ENCODE results near the gene PIP5K1C.
A peak's percentile ranks its signal among the peaks of the same experiment; 100 is the strongest.

PIP5K1C gene

DNA sequence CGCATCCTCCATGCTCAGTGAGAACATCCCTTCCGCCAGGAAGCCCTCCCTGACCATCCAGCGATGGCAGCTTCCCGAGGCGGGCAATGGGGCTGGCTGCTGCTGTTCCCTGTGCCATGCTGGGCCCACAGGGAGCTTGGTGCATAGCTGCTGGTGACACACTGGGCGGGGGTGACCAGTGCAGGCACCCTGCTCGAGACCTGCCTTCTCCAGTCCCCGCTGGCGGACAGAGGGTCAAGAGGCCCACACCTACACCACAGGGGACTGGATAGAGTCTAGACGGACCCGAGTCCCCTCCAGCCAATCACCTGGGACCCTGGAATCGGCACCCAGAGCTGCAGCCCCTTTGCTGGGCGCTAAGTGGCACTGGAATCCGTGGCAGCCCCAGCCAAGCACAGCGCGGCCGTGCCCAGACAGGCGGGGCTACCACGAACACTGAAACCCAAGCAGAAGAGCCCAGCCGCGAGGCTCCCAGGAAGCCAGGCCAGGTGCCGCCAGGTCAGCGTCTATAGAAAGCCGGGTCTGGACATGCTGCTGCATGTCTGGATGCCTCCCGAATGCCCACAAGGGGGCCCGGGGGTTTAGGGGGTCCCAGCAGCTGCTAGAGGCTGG is 84.6 kb downstream of the PIP5K1C start:
- FAIRE-seq = no peak
- DNase-seq (ENCODE audit: extremely low spot score, insufficient read length, low read depth) = no peak

DNA sequence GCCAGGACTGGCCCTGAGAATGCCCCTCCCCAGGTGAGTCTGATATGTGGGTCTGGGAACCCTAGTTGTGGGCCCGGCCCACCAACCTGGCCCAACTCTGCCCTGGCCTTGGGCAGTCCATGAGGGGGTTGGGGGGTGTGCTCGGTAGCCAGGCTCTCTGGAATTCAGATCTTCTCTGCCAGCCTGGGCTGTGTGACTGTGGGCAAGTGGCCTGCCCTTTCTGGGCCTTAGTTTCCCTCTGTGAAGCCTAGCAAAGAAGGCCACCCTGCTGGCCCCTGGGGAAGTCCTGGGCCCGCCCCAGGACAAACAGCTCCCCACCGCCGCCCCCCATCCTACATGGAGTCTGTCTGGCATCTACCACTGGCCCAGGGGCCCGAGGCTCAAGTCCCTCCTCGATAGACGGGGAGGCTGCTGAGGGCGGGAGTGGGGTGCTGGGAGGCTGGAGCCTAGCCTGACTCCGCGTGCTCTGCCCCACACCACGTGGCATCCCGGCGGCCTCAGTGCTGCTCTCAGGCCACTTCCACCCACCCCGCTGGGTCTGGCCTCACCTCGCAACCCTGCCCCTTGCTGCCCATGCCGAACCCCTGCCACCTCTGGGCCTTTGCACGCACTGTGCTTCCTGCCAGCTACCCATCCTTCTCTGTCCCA is 85.3 kb downstream of the PIP5K1C start:
- no peak for FAIRE-seq

DNA sequence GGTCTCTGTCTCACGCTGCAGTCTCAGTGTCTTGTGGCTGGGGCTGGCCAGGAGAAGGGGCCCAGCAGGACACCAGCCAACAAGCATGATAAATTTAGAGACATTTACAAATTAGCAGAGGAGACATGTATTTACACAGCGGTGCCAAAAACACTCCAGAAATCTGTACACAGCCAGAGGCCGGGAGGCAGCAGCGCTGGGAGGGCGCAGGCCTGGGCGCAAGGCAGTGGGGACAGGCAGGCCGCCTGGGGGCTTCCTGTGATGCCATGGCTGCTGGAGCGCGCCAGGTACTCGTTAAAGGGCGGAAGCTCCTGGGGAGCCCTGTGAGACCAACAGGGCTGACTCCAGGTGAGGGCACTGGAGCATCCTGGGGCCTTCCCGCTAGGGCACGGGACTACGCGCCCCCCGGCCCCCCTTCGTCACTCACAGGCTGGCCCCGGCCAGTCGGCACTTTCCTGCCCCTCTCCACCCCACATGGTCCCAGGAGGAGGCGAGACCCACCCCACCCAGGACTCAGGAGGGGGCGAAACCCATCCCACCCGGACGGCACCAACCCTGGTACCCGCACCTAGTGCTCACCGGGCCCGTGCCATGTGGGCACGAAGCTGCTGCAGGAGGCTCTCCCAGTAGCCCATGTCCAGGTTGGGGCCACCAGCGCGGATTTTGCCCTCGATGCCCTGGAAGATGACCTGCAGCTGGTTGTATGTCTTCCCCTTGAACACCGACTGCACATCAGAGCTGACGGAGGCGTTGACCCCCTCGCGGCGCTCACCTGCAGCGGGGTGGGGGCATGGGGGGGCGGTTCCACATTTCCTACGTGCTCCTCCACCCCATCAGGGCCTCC is 86.2 kb downstream of the PIP5K1C start:
- DNase-seq (ENCODE audit: extremely low spot score, insufficient read length, low read depth) (no peak), FAIRE-seq (no peak)

More for the DNA sequence above, 85.3 kb downstream of the PIP5K1C start:
- no peak for DNase-seq (ENCODE audit: extremely low spot score, insufficient read length, low read depth)

DNA sequence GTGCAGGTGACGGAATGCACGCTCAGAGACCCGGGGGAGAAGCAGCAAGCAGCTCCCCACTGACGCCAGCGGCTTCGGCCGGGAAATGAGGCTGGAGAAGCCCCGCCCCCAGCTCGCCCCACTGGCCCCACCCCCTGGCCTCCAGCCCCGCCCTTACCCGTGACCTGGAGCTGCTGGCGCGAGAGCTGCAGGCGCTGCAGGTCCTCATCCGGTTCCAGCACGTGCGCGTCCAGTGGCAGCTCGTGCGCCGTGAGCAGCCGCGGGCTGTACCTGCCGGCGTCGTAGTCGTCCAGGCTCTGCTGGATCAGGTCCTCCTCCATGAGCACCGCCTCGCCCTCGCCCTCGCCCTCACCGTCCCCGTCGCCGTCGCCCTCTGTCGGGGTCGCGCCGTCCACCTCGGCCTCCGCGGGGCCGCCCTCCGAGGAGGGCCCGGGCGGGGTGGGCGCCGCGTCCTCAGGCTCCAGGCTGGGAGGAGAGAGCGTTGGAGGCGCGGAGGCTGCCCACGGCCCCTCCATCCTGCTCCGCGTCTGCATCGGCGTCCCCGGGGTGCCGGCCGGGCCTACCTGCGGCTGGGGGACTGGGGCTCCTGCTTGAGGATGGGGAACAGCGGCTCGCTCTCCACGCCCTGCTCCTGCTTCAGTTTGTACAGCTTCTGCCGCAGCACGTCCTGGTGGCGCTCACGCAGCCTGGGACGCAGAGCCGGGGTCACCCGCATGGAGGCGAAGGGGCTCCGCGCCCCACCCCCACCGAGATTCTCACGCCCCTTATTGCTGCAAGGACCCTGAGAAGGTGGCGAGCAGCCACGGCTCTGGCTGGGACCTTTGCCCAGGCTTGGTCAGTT is 87.1 kb downstream of the PIP5K1C start:
- DNase-seq (ENCODE audit: extremely low spot score, insufficient read length, low read depth) = no peak

DNA sequence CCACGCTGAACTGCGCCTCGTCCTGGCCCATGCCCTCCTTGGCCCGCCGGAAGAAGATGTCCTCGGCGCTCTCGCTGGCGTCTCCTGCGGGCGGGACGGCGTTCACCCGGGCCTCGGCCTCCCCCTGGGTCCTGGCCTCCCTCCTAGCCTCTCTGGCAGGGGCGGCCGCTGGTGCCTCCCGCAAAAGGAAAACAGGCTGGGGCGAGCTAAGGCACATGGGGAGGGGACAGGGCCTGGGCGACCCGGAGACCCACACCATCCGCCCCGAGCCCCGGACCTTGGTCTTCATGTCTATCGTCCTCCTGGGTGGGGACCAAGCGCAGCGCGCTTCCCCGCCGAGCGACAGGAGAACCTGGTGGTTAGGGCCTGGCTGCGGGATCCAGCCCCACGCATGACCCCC is 87.9 kb downstream of the PIP5K1C start:
- DNase-seq (ENCODE audit: extremely low spot score, insufficient read length, low read depth) (no peak), FAIRE-seq (no peak)

More for the DNA sequence above, 87.1 kb downstream of the PIP5K1C start:
- FAIRE-seq = no peak

DNA sequence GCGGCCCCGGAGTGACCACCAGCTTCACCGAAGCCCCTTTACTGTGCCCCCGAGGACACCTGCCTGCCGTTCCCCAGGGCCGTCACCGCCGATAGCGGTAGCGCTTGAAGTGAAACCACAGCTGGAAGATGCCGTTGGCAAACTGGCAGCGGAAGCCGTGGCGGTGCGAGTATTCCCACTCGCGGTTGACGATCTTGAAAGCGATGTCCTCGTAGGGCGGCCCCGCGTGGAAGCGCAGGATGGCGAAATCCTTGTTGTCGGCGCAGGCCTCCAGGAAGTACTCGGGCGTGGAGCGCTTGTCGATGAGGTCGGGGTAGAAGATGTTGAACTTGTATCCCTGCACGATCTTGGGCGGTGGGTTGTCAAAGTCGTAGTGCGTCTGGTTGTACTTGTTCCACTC is 88.4 kb downstream of the PIP5K1C start:
- DNase-seq (ENCODE audit: extremely low spot score, insufficient read length, low read depth) (no peak), FAIRE-seq (no peak)

DNA sequence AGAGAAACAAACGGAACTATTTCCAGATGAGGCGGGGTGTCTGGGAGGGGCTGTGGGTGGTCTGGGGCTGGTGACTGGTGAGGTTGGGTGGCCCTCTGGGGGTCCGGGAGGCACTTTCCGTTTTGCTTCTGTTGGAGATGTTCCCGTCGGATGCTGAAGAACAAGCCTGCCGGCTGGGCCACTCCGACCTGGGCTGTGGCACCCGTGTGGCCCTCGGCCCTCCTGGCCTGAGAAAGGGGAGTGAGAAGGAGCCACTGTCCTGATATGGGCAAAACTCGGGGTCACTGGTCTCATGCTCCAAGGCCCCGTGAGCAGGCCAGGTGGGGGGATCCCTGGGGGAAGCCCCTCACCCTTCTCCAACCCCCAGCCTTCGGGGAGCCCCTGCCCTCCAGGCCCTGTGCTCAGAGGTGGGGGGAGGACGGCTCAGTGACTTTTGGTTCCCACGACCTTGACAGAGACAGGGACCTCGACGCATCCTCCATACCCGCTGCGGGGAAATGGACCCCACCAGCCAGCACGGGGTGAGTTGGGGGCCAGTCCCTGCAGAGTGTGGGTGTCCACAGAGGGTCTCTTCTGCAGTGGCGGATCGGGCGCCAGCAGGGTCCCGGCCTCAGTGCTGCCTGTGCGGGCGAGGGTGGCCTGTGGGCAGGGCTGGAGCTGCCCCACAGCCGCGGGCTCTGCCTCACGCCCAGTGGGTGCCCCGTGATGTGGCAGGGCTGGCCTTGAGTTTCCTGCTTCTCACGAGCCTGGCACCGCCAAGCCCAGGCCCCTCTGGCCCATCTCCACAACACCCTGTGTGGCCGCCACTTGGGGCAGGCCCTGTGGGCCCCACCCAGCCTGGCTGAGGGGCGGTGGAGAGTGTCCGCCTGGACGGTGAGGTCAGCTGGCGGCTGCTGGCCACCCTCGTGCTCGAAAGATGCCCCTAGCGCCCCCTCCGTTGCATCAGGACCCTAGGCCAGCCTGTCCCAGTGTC is 89.2 kb downstream of the PIP5K1C start:
- DNase-seq (ENCODE audit: extremely low spot score, insufficient read length, low read depth) = no peak
- FAIRE-seq = no peak

DNA sequence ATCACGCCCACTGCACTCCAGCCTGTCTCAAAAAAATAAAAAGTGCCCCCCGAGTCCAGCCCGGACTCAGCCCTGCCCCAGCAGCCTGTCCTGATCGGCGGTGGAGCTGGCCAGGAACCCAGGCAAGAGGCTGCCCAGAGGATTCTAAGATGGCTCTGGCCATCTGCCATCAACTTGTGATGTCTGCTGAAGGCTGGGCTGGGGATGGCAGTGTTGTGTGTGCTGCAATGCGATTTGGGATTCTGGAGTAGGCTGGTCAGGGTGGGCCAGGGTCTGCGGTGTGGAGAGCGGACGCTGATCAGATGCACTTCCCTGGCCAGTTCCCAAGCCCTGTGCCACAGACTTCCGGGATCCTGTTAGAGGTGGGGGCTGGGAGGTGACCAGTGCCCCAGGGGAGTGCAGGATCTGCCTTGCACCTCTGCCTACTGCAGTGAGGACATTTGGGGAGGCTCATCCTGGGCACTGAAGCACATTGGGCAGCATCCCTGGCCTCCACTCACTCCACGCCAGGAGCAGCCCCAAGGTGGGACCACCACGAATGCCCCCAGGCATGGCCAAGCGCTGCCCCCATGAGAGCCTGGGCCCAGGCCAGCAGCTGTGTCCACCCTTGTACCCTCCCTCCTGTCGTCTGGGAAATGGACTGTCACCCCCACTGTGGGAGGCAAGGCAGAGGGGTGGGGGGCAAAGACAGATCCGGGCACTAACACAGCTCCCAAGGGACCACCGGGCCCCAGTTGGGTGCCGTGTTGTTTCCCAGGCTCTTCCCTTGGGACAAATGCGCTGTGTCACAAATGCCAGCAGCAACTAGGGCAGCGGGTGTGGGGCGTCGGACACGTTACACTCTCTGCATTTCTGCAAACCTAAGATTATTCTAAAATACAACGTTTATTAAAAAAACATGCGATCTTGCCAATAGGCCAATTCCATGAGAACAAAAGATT is 90.2 kb downstream of the PIP5K1C start:
- FAIRE-seq (no peak), DNase-seq (ENCODE audit: extremely low spot score, insufficient read length, low read depth) (no peak)

DNA sequence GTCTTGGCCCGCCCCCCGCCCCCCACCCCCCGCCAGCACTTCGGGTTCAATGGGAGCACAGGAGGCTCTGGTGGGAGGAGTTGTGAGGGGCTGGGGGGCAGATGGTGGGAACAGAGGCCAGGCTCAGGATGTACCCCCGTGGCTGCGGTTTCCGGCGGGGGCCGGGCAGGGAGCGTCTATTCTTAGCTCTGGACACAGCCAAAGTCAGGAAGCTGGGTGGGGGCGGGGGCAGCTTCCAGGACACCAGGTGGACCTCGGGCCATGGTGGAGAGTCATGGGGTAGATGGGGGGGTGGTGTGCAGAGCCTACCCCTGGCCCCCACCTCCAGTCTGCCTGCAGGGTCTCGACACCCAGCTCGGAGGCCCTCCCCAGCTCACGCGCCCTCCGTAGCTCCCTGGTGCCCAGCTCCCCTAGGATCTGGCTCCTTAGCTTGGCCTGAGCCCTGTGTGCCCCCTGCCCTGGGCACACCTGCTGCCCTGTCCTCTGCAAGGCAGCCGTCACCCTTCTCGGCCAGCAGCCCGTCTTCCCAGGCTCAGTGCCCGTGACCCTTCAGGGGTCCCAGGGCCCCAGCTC is 91.4 kb downstream of the PIP5K1C start:
- DNase-seq (ENCODE audit: extremely low spot score, insufficient read length, low read depth) (no peak), FAIRE-seq (no peak)

DNA sequence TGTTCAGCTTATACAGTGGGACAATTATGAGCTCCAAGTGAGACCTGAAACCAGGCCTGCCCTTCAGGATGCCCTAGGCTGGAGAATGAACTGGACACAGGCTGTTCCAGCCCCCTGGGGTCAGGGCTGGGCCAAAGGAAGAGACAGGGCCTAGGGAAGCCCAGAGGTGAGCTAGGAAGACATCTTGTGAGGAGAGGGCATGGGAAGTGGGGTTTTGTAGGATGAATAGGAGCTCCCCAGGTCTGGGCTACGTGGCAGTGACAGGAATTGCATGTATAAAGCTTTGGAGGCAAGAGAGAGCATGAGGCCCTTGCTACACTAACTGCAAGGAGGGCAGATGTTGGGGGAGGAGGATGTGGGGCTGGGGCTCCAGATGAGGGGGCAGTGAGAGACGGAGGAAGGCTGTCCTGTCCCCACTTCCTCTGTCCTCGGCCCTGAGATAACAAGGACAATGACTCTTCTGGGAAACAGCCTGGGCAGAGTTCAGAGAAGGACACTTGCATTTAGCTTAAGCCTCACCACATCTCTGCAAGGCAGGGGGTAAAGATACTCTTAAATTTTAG is 92.1 kb downstream of the PIP5K1C start:
- no peak for FAIRE-seq
- DNase-seq (ENCODE audit: extremely low spot score, insufficient read length, low read depth) = no peak

DNA sequence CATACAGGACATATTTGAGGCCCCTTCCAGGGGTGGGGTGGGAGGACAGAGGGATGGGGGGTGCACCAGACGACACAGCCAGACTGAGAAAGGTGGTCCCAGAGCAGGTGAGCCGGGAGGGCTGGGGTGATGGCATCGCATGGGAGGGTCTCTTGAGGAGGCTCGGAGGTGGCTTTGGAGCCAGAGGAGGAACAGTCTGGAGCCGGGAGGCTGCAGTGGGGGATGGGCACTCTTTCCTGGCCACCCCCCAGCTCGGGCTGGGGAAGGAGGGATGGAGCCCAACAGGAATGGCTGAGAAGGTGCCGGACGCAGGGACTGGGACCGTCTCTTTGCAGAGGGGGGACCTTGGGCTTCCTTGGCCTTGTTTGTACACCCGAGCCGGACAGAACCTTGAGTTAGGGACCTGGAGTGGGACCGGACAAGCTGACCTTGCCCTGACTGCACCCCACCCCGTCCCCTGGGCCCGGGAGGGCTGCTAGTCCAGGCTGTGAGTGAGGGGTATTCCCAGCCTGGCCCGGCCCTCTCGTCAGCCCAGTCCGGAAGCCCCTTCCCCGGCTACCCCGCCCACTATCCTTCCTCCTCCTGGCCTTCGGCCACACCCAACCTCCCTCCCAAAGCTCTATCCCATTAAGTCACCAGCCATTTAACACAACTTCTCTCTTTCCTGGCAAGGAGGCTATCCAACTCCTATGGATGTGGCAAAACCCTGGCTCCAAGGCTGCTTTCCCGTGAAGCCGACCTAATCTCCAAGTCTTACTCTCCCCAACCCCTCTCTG is 92.8 kb downstream of the PIP5K1C start:
- DNase-seq (ENCODE audit: extremely low spot score, insufficient read length, low read depth) (no peak), FAIRE-seq (no peak)

DNA sequence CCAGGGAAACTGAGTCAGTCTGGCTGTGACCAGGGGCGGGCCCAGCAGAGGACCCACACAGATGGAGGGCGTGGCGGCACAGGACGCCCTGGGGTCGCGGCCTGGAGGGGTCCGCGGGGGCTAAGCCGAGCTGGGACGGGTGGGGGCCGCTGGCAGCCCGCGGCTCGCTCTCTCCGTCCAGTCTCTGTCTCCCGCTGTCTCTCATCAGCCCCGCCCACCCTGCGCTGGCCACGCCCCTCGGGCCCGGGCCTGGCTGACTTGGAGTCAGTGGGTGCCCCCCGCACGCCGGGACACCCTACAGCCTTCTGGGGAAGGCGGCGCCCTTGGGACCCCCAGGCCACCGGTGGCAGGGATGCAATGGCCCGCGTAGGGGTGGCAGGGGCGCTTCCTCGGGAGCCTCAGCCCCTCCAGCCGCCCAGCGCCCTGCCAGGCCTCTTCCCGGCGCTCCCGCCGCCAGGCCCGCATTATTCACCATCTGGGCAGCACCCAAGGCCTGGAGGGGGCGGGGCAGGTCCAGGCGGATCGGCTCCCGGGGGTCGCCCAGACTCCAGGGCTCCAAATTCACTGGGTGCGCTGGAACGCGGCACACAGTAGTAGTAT is 93.5 kb downstream of the PIP5K1C start, which contains the start of gene TBXA2R:
TBXA2R (minus strand) TSS at position 186 of the 600 bp plus-strand sequence. CDS start 6,241 bp downstream, outside the sequence.
- FAIRE-seq (no peak), DNase-seq (ENCODE audit: extremely low spot score, insufficient read length, low read depth) (no peak)

DNA sequence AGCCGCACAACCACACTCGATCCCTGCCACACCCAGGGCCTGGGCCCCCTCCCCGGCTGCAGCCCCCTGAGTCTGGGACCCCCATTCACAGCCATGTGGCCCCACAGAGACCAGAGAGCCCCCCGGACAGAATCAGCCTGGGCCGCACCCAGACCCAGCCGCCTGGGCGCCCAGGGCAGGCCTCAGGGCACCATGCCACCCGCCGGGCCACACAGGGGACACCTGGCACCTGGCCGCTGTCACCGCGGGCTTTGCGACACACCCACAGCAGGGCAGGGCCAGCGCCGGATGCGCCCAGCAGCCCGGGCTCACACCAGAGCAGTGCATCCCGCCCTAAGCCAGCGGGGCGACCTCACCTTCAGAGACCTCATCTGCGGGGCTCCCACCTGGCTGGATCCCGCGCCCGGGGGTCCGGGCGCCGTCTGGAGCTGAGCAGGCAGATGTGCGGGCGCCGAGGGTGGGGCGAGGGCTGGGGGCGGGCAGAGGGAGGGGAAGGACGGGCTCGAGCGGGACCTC is 94.0 kb downstream of the PIP5K1C start:
- FAIRE-seq = no peak

DNA sequence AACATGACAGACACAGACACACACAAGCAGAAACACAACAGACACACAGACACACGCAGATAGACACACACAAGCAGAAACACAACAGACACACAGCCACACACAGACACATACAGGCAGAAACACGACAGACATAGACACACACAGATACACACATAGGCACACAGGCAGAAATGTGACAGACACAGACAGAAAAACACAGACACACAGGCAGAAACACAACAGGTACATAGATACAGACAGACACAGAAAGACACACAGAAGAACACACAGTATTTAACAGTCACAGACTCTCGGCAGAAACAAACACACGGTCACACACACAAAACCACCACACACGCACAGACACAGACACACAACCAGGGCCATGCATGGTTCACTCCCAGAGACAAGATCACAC is 94.5 kb downstream of the PIP5K1C start:
- DNase-seq (ENCODE audit: extremely low spot score, insufficient read length, low read depth) = no peak
- no peak for FAIRE-seq

More for the DNA sequence above, 94.0 kb downstream of the PIP5K1C start:
- DNase-seq (ENCODE audit: extremely low spot score, insufficient read length, low read depth) = no peak

DNA sequence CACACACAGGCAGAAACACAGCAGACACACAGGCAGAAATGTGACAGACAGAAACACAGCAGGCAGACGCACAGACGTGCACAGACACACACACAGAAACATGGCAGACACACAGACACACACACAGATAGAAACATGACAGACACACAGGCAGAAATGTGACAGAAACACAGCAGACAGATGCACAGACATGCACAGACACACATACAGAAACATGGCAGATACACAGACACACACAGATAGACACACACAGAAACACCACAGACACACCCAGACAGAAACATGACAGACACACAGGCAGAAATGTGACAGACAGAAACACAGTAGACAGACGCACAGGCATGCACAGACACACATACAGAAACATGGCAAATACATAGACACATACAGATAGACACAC is 94.9 kb downstream of the PIP5K1C start:
- FAIRE-seq (peak; percentile 39), DNase-seq (ENCODE audit: extremely low spot score, insufficient read length, low read depth) (no peak)

DNA sequence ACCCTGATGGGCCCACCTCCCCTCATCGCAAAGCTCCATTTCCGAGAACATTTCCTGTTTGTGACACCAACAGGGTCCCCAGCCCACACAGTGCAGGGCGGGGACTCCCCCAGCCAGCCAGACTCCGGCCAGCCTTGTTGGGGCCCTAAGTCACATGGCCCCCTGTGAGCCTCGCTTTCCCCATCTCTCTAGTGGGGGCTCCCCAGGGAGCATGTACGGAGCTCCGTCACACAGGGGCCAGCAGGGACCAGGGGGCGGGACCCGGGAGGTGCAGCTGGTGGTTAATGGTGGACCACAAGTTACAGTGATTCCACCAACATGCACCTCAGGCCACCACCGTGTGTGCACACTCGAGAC is 95.3 kb downstream of the PIP5K1C start:
- no peak for DNase-seq (ENCODE audit: extremely low spot score, insufficient read length, low read depth)
- FAIRE-seq = no peak
